Measurements from ENCODE around the gene TFF3.

DNA sequence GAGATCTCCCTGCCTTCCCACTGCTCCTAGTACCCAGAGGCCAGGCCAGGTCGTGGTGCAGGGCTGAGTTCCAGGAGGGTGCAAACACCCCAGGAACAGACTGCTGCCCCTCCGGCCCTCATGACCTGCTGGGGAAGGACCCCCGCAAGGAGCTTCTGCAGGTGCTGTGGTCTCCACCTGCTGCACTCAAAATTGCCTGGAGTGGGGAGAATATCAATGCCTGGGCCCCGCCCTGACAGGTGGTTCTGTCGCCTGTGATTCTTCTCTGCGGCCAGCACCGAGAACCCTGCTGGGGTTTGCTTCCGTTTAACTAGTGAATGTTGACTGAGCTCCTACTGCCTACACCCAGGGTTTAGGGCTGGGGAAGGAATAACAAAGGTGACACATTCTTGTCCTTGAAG lies 2.1 kb upstream of the TFF3 start:
- no peak for TF ChIP-seq ELF4 (IDR thresholded peaks at IDR 0.05)
- no peak for TF ChIP-seq SUZ12 (IDR thresholded peaks at IDR 0.05)
- no peak for TF ChIP-seq ZNF384 (IDR thresholded peaks at IDR 0.05)
- no peak for TF ChIP-seq ARNT (IDR thresholded peaks at IDR 0.05)
- TF ChIP-seq BHLHE40 (IDR thresholded peaks at IDR 0.05; ENCODE audit: borderline replicate concordance): no peak
- no peak for TF ChIP-seq SP1 (IDR thresholded peaks at IDR 0.05)
- no peak for TF ChIP-seq TARDBP (IDR thresholded peaks at IDR 0.05)
- TF ChIP-seq PKNOX1 (IDR thresholded peaks at IDR 0.05): no peak
- no peak for TF ChIP-seq L3MBTL2 (conservative IDR thresholded peaks at IDR 0.05)
- no peak for TF ChIP-seq NFRKB (IDR thresholded peaks at IDR 0.05)
- no peak for TF ChIP-seq FOXM1 (IDR thresholded peaks at IDR 0.05; ENCODE audit: borderline replicate concordance)
- TF ChIP-seq FOXK2 (IDR thresholded peaks at IDR 0.05): no peak
- no peak for TF ChIP-seq FOXA1 (IDR thresholded peaks at IDR 0.05)

Data from HEK293T (cell line).